Retina (tissue), 1 donor: ENCODE data around the gene WDPCP.
"Not testable (repeated sequence)": the region's sequence is repeated elsewhere in the genome, so short reads cannot be mapped to it uniquely, and the experiment has no call there.

Experiments
- DNase-seq: peaks from one replicate; pipeline ENCODE4 v3.0.0-alpha.2; 2016

Gene WDPCP

DNA sequence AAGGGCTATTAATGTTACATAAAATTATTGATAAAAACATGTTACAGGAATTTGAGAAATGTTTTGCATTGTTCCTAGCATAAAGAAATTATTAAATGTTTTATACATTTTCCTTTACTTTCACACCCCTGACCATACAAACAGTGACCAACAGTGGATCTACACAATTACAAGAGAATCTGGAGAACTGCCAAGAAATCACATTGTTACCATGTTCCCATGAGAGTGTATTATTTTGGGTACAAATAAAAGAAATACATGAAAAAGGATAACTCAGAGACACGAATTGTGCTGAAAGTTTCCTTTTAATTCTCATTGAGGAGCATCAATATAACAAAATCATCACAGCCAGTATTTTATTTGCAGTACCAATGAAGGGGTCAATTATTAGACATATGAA, 150.1 kb downstream of the WDPCP start:
- no peak for DNase-seq

DNA sequence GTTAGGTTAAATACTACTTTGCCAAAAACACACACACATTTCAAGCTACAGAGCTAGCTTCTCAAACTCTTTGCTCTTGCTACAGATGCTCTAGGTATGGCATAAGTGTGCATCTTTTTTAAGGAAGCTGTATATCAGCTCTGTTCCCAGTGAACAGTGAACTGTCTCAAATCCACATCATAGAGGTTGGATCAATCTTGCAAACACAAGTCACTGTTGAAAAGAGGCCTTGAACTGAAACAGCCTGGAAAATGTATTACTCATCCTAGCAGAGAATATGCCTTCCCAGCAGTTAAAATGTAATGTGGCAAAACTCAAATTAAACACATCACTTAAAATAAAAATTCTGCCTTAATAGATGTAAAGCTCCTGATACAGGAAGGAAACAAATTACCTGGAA, 151.8 kb downstream of the WDPCP start:
- DNase-seq: no peak

- DNase-seq: no peak
Observed at GRCh38 chr2:63435070-63435469, 153.2 kb downstream of the WDPCP start.

DNA sequence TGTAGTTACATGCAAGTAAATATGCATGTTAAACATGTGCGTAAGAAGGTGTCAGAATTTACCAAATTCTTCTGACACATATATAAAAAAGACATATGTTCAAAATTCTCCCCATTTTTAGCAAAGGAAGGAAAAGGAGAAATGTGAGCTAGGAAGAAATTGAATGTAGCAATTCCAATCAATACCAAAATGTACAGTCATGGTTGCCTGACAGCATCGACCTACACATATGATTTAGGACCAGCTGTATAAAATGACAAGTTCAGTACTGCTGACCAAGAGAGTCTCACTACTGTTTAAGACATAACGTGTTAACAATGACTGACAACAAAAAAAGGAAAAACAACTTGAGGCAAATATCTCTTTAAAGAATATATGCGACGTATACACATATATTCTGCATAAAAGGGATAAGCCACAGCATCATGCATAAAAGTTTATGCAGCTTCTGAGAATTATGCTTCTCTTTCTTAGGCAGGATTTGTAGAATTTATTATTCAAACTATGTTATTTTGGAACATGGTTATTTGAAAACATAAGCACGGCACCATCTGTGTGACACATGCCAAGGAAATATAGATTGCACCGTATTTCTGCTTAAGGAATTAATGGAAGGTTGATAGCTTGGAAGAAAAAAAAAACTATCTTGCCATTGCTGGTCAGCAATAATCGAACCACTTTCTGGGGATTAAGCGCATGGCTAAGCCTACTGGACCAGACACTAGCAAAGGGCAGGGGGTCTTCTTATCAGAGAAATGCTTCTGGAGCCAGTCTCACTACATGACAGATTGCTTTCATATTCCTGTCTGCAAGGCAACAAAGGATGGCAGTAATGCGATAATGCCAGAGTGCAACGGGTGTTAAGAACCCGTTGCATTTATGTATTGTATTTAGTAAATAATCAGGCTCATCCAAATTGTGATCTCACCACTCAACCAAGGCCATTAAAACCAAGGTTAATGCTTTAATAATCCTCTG, 154.0 kb downstream of the WDPCP start:
- DNase-seq: peak; percentile 3

GRCh38 chr2:63432373-63432772, 155.9 kb downstream of the WDPCP start:
- no peak for DNase-seq

GRCh38 chr2:63425606-63426005, 162.7 kb downstream of the WDPCP start:
- DNase-seq: no peak

- DNase-seq: no peak
Observed at GRCh38 chr2:63425079-63425416, 163.2 kb downstream of the WDPCP start.

DNA sequence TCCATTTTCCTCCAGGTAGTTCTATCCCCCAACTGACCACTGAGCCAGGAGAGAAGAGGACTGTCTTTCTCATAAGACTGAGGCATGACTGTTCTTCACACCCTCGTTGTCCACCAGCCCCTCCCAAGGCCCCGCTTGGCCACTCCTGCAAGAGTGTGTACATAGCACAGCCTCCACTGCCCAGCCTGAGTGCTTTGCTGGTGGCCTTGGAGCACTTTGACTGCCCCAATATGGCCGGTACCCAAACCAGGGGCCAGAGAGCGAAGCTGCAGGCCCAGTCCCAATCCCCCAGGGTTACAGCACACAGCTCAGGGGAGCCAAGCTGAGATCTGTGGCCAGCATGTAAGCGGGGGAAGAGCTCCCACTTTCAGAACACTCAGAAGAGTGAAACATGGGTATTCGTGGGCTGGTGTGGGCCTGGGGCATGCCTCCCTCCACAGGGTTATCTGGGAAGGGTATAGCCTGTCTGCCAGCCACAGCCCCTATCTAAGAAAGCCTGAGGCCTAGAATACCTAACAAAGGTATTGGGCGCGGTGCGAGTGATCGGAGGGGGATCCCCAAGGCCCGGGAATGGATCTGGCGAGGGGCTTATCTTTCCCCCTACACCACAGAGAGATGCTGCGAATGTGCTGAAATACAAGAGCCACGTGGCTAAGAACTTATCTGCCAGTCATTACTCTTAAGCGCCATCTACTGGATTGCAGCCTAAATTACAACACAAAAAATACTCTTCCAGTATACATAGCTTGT, 163.8 kb downstream of the WDPCP start:
- DNase-seq: no peak

- DNase-seq: no peak
Observed at GRCh38 chr2:63422556-63422955, 165.7 kb downstream of the WDPCP start.

DNA sequence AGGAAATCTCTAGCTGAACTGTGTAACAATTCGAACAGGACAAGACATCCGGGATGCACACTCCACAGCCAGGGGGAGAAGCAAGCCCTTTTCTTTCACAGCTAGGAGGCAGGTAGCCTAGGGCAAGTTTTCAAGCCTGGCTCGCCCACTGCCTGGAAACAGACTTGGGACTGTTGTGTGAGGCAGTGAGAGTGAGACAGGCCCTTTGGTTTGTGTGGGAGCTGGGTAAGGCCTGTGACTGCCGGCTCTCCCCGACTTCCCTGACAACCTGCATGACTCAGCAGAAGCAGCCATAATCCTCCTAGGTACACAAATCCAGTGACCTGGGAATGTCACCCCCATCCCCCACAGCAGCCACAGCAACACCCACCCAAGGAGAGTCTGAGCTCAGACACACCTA, 179.7 kb downstream of the WDPCP start:
- no peak for DNase-seq

- no peak for DNase-seq
Observed at GRCh38 chr2:63406641-63407040, 181.6 kb downstream of the WDPCP start.

- DNase-seq: no peak
Observed at GRCh38 chr2:63403820-63404219, 184.5 kb downstream of the WDPCP start.

DNA sequence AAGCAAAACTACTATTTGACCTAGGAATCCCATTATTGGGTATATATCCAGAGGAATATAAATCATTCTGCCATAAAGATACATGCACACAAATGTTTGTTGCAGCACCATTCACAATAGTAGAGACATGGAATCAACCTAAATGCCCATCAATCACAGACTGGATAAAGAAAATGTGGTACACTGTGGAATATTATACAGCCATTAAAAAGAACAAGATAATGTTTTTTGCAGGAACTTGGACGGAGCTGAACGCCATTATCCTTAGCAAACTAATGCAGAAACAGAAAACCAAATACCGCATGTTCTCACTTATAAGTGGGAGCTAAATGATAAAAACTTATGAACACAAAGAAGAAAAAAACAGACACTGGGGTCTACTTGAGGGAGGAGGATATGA, 185.4 kb downstream of the WDPCP start:
- DNase-seq: not testable (repeated sequence)

- peak; percentile 3 for DNase-seq
Observed at GRCh38 chr2:63399156-63399555, 189.1 kb downstream of the WDPCP start.

DNA sequence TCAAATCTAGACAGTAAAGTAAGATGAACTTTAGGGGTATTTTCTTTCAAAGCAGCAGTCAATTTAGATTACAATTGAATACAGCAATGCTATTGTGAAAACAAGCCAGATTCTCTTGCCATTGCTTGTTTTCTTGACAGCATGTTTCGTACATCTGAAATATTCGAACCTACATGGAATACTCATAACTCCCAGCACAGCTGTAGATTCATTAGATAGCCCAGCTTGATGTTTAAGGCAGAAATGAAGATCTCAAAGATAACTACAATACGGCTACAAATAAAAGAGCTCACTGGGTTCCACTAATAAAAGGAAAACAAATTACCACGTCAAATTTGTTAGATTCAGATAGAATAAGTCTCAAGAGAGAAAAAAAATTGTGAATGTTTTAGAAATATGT, 208.8 kb downstream of the WDPCP start:
- DNase-seq: no peak

DNA sequence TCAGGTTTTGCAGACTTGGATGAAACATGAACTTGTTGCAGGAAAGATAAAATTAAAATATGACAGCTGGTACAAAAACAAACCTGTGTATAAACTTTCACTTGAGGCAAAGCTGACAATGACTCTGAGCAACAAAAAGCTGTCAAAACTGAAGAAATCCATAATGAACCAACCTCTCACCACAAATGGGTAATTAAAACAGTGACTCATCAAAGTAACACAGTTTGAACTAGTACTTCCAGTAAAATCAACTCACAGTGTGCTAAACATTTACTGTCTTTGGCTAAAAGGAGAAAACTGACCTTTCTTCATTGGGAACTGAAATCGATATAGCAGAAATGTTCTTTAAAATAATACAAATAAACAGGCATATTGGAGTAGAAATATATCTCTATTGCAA, 209.7 kb downstream of the WDPCP start:
- DNase-seq: no peak

- DNase-seq: no peak
Observed at GRCh38 chr2:63374341-63374740, 213.9 kb downstream of the WDPCP start.

- no peak for DNase-seq
Observed at GRCh38 chr2:63372549-63372948, 215.7 kb downstream of the WDPCP start.

GRCh38 chr2:63369146-63369545, 219.1 kb downstream of the WDPCP start:
- DNase-seq: no peak

GRCh38 chr2:63364866-63365265, 223.4 kb downstream of the WDPCP start:
- no peak for DNase-seq

DNA sequence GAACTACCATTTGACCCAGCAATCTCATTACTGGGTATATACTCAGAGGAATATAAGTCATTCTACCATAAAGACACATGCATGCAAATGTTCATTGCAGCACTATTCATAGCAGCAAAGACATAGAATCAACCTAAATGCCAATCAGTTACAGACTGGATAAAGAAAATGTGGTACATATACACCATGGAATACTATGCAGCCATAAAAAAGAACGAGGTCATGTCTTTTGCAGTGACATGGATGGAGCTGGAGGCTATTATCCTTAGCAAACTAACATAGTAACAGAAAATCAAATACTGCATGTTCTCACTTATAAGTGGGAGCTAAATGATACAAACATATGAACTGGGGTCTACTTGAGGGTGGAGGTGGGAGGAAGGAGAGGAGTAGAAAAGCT, 230.6 kb downstream of the WDPCP start:
- not testable (repeated sequence) for DNase-seq

DNA sequence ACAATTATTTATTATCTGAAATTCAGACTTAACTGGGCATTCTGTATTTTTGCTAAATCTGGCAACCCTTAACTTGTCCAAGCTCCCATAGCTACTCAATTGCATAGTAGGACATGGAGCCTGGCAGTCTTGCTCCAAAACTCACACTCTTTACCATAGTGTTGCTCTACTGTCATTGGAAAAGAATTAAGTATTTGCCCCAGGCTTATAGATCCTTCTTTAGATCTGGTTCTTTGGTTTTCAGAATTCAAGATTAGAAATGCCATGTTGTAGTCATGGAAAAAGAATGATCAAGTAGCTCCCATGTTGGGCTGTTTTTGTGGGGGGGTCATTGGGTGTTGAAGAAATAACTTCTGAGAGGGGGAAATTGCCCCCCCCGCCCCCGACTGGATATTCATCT, 240.9 kb downstream of the WDPCP start:
- no peak for DNase-seq

DNA sequence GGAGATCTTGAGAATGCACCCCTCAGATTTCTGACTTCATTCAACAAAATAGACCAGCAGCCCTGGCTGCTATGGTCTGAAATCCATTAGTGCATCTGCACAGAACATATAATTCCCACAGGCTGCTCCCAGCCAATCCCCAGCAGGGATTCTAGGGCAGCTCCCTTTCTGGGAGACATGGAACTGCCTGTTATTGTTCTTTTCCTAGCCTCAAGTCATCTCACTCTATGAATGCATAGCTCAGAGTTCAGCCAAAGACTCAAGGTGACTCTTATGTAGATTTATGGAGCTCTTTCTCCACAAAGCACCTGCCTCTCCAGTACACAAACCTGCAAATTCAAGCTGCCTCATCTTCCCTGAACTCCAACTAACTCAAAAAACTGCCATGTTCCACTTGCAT, 241.9 kb downstream of the WDPCP start:
- DNase-seq: no peak

- no peak for DNase-seq
Observed at GRCh38 chr2:63345285-63345633, 243.0 kb downstream of the WDPCP start.
